LNCaP clone FGC (cell line): ENCODE results near the gene FAM50B.

Source experiments
- DNase-seq: peaks from one replicate; pipeline ENCODE4 v3.0.0-alpha.2; 2011; ENCODE audit warnings: low read depth
- H3K4me3 ChIP-seq: 2 replicates; pipeline ENCODE4 v1.5.1; 2011; ENCODE audit warnings: mild to moderate bottlenecking, low read depth, low read length, control low read depth
- CTCF ChIP-seq: IDR thresholded peaks from 2 replicates; pipeline ENCODE4 v1.5.1; 2012; ENCODE audit warnings: mild to moderate bottlenecking; ENCODE audit not compliant: control insufficient read depth, insufficient read depth; ENCODE audit errors: extremely low read depth

Gene FAM50B

GRCh38 chr6:3893917-3894316 lies 44.7 kb downstream of the FAM50B start:
- DNase-seq, result no peak
- TF ChIP-seq CTCF, result no peak
- H3K4me3 ChIP-seq, result no peak overlapping the region

- TF ChIP-seq CTCF, result no peak
- no peak for DNase-seq
- no peak overlapping the region for H3K4me3 ChIP-seq
These were observed 45.6 kb downstream of the FAM50B start for GRCh38 chr6:3894590-3895311.

- no peak for DNase-seq
- H3K4me3 ChIP-seq, result no peak overlapping the region
- no peak for TF ChIP-seq CTCF
These were observed 46.1 kb downstream of the FAM50B start for GRCh38 chr6:3895312-3895653.

GRCh38 chr6:3895805-3896204 lies 46.6 kb downstream of the FAM50B start:
- no peak for DNase-seq
- no peak for TF ChIP-seq CTCF
- no peak overlapping the region for H3K4me3 ChIP-seq

- DNase-seq, result no peak
- H3K4me3 ChIP-seq, result no peak overlapping the region
- TF ChIP-seq CTCF, result no peak
These were observed 49.3 kb downstream of the FAM50B start for GRCh38 chr6:3898265-3898994.

- H3K4me3 ChIP-seq, result no peak overlapping the region
- no peak for DNase-seq
- no peak for TF ChIP-seq CTCF
These were observed 49.9 kb downstream of the FAM50B start for GRCh38 chr6:3899061-3899460.
